ENCODE results near the gene EME1.
"Not testable (repeated sequence)": the region's sequence is repeated elsewhere in the genome, so short reads cannot be mapped to it uniquely, and the experiment has no call there.

Gene EME1

GRCh38 chr17:50393700-50394099 is 20.7 kb downstream of the EME1 start:
- DNase-seq (no peak), ATAC-seq (no peak)

GRCh38 chr17:50394711-50395110 is 21.7 kb downstream of the EME1 start:
- DNase-seq, result no peak
- ATAC-seq, result no peak

GRCh38 chr17:50396261-50397110 is 23.5 kb downstream of the EME1 start:
- peak; percentile 57 for ATAC-seq
- peak; percentile 41 for DNase-seq

- DNase-seq (peak; percentile 96), ATAC-seq (peak; percentile 98)
Measured at GRCh38 chr17:50397111-50397918, 24.3 kb downstream of the EME1 start, which contains the start of gene LRRC59. TSS of gene LRRC59 (minus strand) at chr17:50397523. CDS start at chr17:50397317, 206 bp downstream.

GRCh38 chr17:50397919-50398285 is 24.9 kb downstream of the EME1 start:
- DNase-seq, result no peak

GRCh38 chr17:50398672-50399071 is 25.6 kb downstream of the EME1 start:
- DNase-seq, ATAC-seq: not testable (repeated sequence)

More at GRCh38 chr17:50397919-50398285, 24.9 kb downstream of the EME1 start:
- no peak for ATAC-seq

GRCh38 chr17:50399591-50399990 is 26.6 kb downstream of the EME1 start:
- ATAC-seq, DNase-seq: not testable (repeated sequence)

- not testable (repeated sequence) for DNase-seq, ATAC-seq
Measured at GRCh38 chr17:50405351-50405750, 32.3 kb downstream of the EME1 start.

GRCh38 chr17:50406578-50406977 is 33.5 kb downstream of the EME1 start:
- ATAC-seq (no peak), DNase-seq (no peak)

- DNase-seq (no peak), ATAC-seq (no peak)
Measured at GRCh38 chr17:50407921-50408320, 34.9 kb downstream of the EME1 start.

GRCh38 chr17:50412188-50412732 is 39.2 kb downstream of the EME1 start:
- DNase-seq, result no peak
- ATAC-seq, result no peak

- DNase-seq, result no peak
- no peak for ATAC-seq
Measured at GRCh38 chr17:50414808-50415207, 41.8 kb downstream of the EME1 start.

- ATAC-seq, DNase-seq: not testable (repeated sequence)
Measured at GRCh38 chr17:50419577-50419976, 46.5 kb downstream of the EME1 start.

GRCh38 chr17:50420419-50421112 is 47.5 kb downstream of the EME1 start:
- ATAC-seq, result no peak
- no peak for DNase-seq

GRCh38 chr17:50421308-50422051 is 48.5 kb downstream of the EME1 start:
- ATAC-seq, result peak; percentile 42

GRCh38 chr17:50422738-50423137 is 49.7 kb downstream of the EME1 start:
- no peak for ATAC-seq
- no peak for DNase-seq

More at GRCh38 chr17:50421308-50422051, 48.5 kb downstream of the EME1 start:
- no peak for DNase-seq

GRCh38 chr17:50423553-50424159 is 50.6 kb downstream of the EME1 start:
- ATAC-seq, result no peak
- no peak for DNase-seq

GRCh38 chr17:50424246-50424995 is 51.4 kb downstream of the EME1 start:
- no peak for ATAC-seq
- no peak for DNase-seq

- ATAC-seq, result no peak
- no peak for DNase-seq
Measured at GRCh38 chr17:50424996-50425681, 52.1 kb downstream of the EME1 start.
